ENCODE results near the gene SIAH2. TPM values are rescaled to one million over a fixed set of nuclear protein-coding genes. Genes with fewer than 3 reads are reported as not detected.

SIAH2 gene
- total and polyA plus RNA-seq, 7 experiments from 2014 or later, result 13.9 to 39.2 (median 27.4) TPM

- CTCF ChIA-PET, result no interaction called here
- peaks cover 6 to 32% (median 20%) of the 10 kb centered on the region in 5 donors for H3K36me3 Mint-ChIP-seq
- H3K27ac Mint-ChIP-seq, result peak overlapping the region in 7 of 9 donors; percentile 3 to 70 (median 26)
- H3K4me1 ChIP-seq (ENCODE audit: control insufficient read depth in 2 of 2, insufficient read depth in 2 of 2, low read length in 2 of 2), result peaks cover 0 to 5% of the 10 kb centered on the region in 2 donors
- POLR2A ChIA-PET, result interaction anchor here (0.7 kb wide), 1 partner anchor 24 kb away, joined by 3 read pairs; no protein-coding TSS in a partner anchor
- DNase-seq, result no peak
- no peaks in the 10 kb centered on the region for H3K9me3 ChIP-seq (ENCODE audit: control insufficient read depth in 2 of 3, low read length in 3 of 3)
- H3K4me3 Mint-ChIP-seq, result no peak overlapping the region
- no peak overlapping the region for H3K27ac ChIP-seq (ENCODE audit: low read depth, low read length)
- peaks cover 23 to 87% (median 68%) of the 10 kb centered on the region in 7 donors for H3K4me1 Mint-ChIP-seq
- intact Hi-C loops (cut with micrococcal nuclease), result no loop called here
- no peak for ATAC-seq
- H3K27me3 Mint-ChIP-seq, result no peaks in the 10 kb centered on the region
- no peaks in the 10 kb centered on the region for H3K9me3 Mint-ChIP-seq
- H3K4me3 ChIP-seq (ENCODE audit: low read length), result no peak overlapping the region
- no peaks in the 10 kb centered on the region for H3K27me3 ChIP-seq (ENCODE audit: control insufficient read depth in 2 of 2, insufficient read depth in 2 of 2, low read length in 2 of 2)
- peaks cover 0 to 15% (median 0%) of the 10 kb centered on the region in 3 experiments for H3K36me3 ChIP-seq (ENCODE audit: control insufficient read depth in 2 of 3, insufficient read depth in 3 of 3, low read length in 3 of 3)
Observed at GRCh38 chr3:150743508-150743907, 19.5 kb downstream of the SIAH2 start.

- H3K4me3 ChIP-seq (ENCODE audit: low read length), result no peak overlapping the region
- no peak for DNase-seq
- no peak overlapping the region for H3K27ac ChIP-seq (ENCODE audit: low read depth, low read length)
- H3K4me1 ChIP-seq (ENCODE audit: control insufficient read depth in 2 of 2, insufficient read depth in 2 of 2, low read length in 2 of 2), result peaks cover 0 to 5% of the 10 kb centered on the region in 2 donors
- POLR2A ChIA-PET, result interaction anchor here (0.7 kb wide), 1 partner anchor 17 kb away, joined by 3 read pairs; no protein-coding TSS in a partner anchor
- H3K4me3 Mint-ChIP-seq, result no peak overlapping the region
- no peaks in the 10 kb centered on the region for H3K9me3 ChIP-seq (ENCODE audit: control insufficient read depth in 2 of 3, low read length in 3 of 3)
- no peaks in the 10 kb centered on the region for H3K27me3 ChIP-seq (ENCODE audit: control insufficient read depth in 2 of 2, insufficient read depth in 2 of 2, low read length in 2 of 2)
- intact Hi-C loops (cut with micrococcal nuclease), result no loop called here
- H3K27ac Mint-ChIP-seq, result no peak overlapping the region
- H3K36me3 Mint-ChIP-seq, result peaks cover 6 to 32% (median 20%) of the 10 kb centered on the region in 5 donors
- H3K9me3 Mint-ChIP-seq, result no peaks in the 10 kb centered on the region
- peaks cover 0 to 15% (median 0%) of the 10 kb centered on the region in 3 experiments for H3K36me3 ChIP-seq (ENCODE audit: control insufficient read depth in 2 of 3, insufficient read depth in 3 of 3, low read length in 3 of 3)
- CTCF ChIA-PET, result no interaction called here
- ATAC-seq, result no peak
- no peaks in the 10 kb centered on the region for H3K27me3 Mint-ChIP-seq
- H3K4me1 Mint-ChIP-seq, result peaks cover 26 to 89% (median 70%) of the 10 kb centered on the region in 7 donors
Observed at GRCh38 chr3:150742679-150743078, 20.3 kb downstream of the SIAH2 start.

- Histone ChIP-seq H3K36me3 (ENCODE audit: control insufficient read depth in 2 of 3, insufficient read depth in 3 of 3, low read length in 3 of 3) (peaks cover 0 to 15% (median 0%) of the 10 kb centered on the region in 3 experiments), H3K9me3 (ENCODE audit: control insufficient read depth in 2 of 3, low read length in 3 of 3) (no peaks in the 10 kb centered on the region), H3K4me3 (ENCODE audit: low read length) (no peak overlapping the region), H3K27ac (ENCODE audit: low read depth, low read length) (no peak overlapping the region), H3K4me1 (ENCODE audit: control insufficient read depth in 2 of 2, insufficient read depth in 2 of 2, low read length in 2 of 2) (peaks cover 0 to 5% of the 10 kb centered on the region in 2 donors), H3K27me3 (ENCODE audit: control insufficient read depth in 2 of 2, insufficient read depth in 2 of 2, low read length in 2 of 2) (no peaks in the 10 kb centered on the region)
- Mint-ChIP-seq H3K36me3 (peaks cover 6 to 28% (median 16%) of the 10 kb centered on the region in 5 donors), H3K4me1 (peaks cover 28 to 90% (median 71%) of the 10 kb centered on the region in 7 donors), H3K27ac (no peak overlapping the region), H3K27me3 (no peaks in the 10 kb centered on the region), H3K9me3 (no peaks in the 10 kb centered on the region), H3K4me3 (no peak overlapping the region)
- ATAC-seq (no peak), DNase-seq (no peak)
- POLR2A ChIA-PET, result interaction anchor here (0.7 kb wide), 1 partner anchor 17 kb away, joined by 3 read pairs; no protein-coding TSS in a partner anchor
- intact Hi-C loops (cut with micrococcal nuclease), result no loop called here
- CTCF ChIA-PET, result no interaction called here
Observed at GRCh38 chr3:150742141-150742523, 20.8 kb downstream of the SIAH2 start.

- peaks cover 0 to 5% of the 10 kb centered on the region in 2 donors for H3K4me1 ChIP-seq (ENCODE audit: control insufficient read depth in 2 of 2, insufficient read depth in 2 of 2, low read length in 2 of 2)
- no peak for ATAC-seq
- no peaks in the 10 kb centered on the region for H3K27me3 Mint-ChIP-seq
- peaks cover 0 to 15% (median 0%) of the 10 kb centered on the region in 3 experiments for H3K36me3 ChIP-seq (ENCODE audit: control insufficient read depth in 2 of 3, insufficient read depth in 3 of 3, low read length in 3 of 3)
- H3K27me3 ChIP-seq (ENCODE audit: control insufficient read depth in 2 of 2, insufficient read depth in 2 of 2, low read length in 2 of 2), result no peaks in the 10 kb centered on the region
- H3K4me3 Mint-ChIP-seq, result no peak overlapping the region
- ChIA-PET POLR2A (no interaction called here), CTCF (no interaction called here)
- intact Hi-C loops (cut with micrococcal nuclease), result no loop called here
- H3K36me3 Mint-ChIP-seq, result peaks cover 6 to 28% (median 16%) of the 10 kb centered on the region in 5 donors
- no peak overlapping the region for H3K4me3 ChIP-seq (ENCODE audit: low read length)
- no peaks in the 10 kb centered on the region for H3K9me3 Mint-ChIP-seq
- H3K27ac ChIP-seq (ENCODE audit: low read depth, low read length), result no peak overlapping the region
- peaks cover 27 to 86% (median 68%) of the 10 kb centered on the region in 7 donors for H3K4me1 Mint-ChIP-seq
- no peaks in the 10 kb centered on the region for H3K9me3 ChIP-seq (ENCODE audit: control insufficient read depth in 2 of 3, low read length in 3 of 3)
- H3K27ac Mint-ChIP-seq, result peak overlapping the region in 4 of 9 donors; percentile 12 to 69 (median 60)
- no peak for DNase-seq
Observed at GRCh38 chr3:150741497-150742140, 21.4 kb downstream of the SIAH2 start.

- Mint-ChIP-seq H3K27ac (peak overlapping the region in 4 of 9 donors; percentile 21 to 74 (median 66)), H3K9me3 (no peaks in the 10 kb centered on the region), H3K36me3 (peaks cover 6 to 27% (median 16%) of the 10 kb centered on the region in 5 donors), H3K4me1 (peaks cover 23 to 80% (median 61%) of the 10 kb centered on the region in 7 donors), H3K27me3 (no peaks in the 10 kb centered on the region), H3K4me3 (peak overlapping the region in 1 of 10 donors; percentile 52)
- Histone ChIP-seq H3K4me3 (ENCODE audit: low read length) (no peak overlapping the region), H3K27ac (ENCODE audit: low read depth, low read length) (no peak overlapping the region), H3K9me3 (ENCODE audit: control insufficient read depth in 2 of 3, low read length in 3 of 3) (no peaks in the 10 kb centered on the region), H3K4me1 (ENCODE audit: control insufficient read depth in 2 of 2, insufficient read depth in 2 of 2, low read length in 2 of 2) (peaks cover 0 to 5% of the 10 kb centered on the region in 2 donors), H3K27me3 (ENCODE audit: control insufficient read depth in 2 of 2, insufficient read depth in 2 of 2, low read length in 2 of 2) (no peaks in the 10 kb centered on the region), H3K36me3 (ENCODE audit: control insufficient read depth in 2 of 3, insufficient read depth in 3 of 3, low read length in 3 of 3) (peaks cover 0 to 15% (median 0%) of the 10 kb centered on the region in 3 experiments)
- CTCF ChIA-PET, result no interaction called here
- intact Hi-C loops (cut with micrococcal nuclease), result no loop called here
- DNase-seq (no peak), ATAC-seq (no peak)
- POLR2A ChIA-PET, result no interaction called here
Observed at GRCh38 chr3:150740733-150741496, 22.1 kb downstream of the SIAH2 start.

GRCh38 chr3:150739877-150740645 is 22.9 kb downstream of the SIAH2 start:
- POLR2A ChIA-PET, result interaction anchor here (0.9 kb wide), 1 partner anchor 24 kb away, joined by 3 read pairs; no protein-coding TSS in a partner anchor
- no peaks in the 10 kb centered on the region for H3K27me3 ChIP-seq (ENCODE audit: control insufficient read depth in 2 of 2, insufficient read depth in 2 of 2, low read length in 2 of 2)
- Mint-ChIP-seq H3K4me3 (peak overlapping the region in 4 of 10 donors; percentile 4 to 73 (median 20)), H3K9me3 (no peaks in the 10 kb centered on the region), H3K4me1 (peaks cover 20 to 76% (median 56%) of the 10 kb centered on the region in 7 donors), H3K27ac (peak overlapping the region in 8 of 9 donors; percentile 21 to 90 (median 64)), H3K36me3 (peaks cover 6 to 23% (median 16%) of the 10 kb centered on the region in 5 donors), H3K27me3 (no peaks in the 10 kb centered on the region)
- no peak overlapping the region for H3K27ac ChIP-seq (ENCODE audit: low read depth, low read length)
- CTCF ChIA-PET, result no interaction called here
- H3K4me1 ChIP-seq (ENCODE audit: control insufficient read depth in 2 of 2, insufficient read depth in 2 of 2, low read length in 2 of 2), result peaks cover 0 to 5% of the 10 kb centered on the region in 2 donors
- DNase-seq (no peak), ATAC-seq (peak; percentile 29)
- peaks cover 0 to 15% (median 0%) of the 10 kb centered on the region in 3 experiments for H3K36me3 ChIP-seq (ENCODE audit: control insufficient read depth in 2 of 3, insufficient read depth in 3 of 3, low read length in 3 of 3)
- intact Hi-C loops (cut with micrococcal nuclease), result loop anchor here in 1 of 2 donors (1.0 to 2.0 kb wide), 2 partner anchors 17 to 20 kb away; no protein-coding TSS in a partner anchor
- H3K4me3 ChIP-seq (ENCODE audit: low read length), result no peak overlapping the region
- no peaks in the 10 kb centered on the region for H3K9me3 ChIP-seq (ENCODE audit: control insufficient read depth in 2 of 3, low read length in 3 of 3)

Measured in naive thymus-derived CD4-positive, alpha-beta T cell (primary cell).